ENCODE data around the gene OTUD5.

OTUD5 gene

DNA sequence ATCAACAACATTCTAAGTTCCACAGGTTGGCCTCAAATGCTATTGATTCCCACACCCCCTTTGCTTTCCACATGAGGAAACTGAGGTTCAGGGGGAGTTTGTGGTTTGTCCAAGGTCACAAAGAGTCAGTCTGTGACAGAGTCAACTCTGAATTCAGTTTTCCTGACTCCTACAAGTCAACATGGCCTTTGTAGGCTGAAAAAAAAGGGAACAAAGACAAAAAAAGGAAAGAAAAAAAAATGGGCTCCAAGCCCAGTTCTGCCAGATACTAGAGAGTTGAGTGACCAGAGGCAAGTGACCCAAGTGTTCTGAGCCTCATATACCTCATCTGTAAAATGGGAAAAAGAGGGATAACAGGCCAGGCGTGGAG lies 22.1 kb downstream of the OTUD5 start:
- peak; percentile 6 to 33 for DNase-seq

DNA sequence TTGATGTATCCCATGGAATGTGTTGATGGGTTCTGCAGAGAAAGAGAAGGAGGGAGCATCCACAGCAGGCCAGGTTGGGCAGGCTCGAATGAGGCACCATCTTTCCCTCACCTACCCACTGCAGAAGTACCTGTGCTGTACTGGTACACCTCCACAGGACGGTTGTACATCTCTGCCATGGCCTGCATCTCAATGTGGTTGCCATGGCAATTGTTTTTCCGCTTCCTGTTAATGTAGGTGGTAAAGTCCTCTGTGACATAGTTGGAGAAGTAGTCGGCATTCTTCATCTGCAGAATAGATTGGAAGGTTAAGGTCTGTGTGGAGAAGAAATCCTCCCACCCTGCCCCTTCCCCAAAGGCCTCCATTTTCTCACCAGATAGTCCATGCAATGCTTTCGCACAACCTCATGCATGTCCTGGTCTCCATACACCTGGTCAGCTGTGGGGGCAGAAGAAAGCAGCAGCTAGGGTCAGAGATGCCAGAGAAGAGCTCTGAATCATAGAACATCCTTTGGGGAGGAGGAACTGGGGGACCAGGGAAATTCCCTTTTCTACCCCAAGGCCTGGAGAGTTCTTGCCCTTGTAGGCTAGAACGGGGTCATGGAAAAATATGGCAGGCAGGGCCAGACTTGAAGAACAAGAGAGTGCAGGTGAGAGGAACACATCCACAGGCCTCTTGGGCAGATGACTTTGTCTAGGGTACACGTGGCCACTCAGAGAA lies 22.7 kb downstream of the OTUD5 start:
- DNase-seq: peak in 1 of 2 donors; percentile 15

- no peak for DNase-seq
Observed at GRCh38 chrX:48933757-48934156, 23.6 kb downstream of the OTUD5 start.

DNA sequence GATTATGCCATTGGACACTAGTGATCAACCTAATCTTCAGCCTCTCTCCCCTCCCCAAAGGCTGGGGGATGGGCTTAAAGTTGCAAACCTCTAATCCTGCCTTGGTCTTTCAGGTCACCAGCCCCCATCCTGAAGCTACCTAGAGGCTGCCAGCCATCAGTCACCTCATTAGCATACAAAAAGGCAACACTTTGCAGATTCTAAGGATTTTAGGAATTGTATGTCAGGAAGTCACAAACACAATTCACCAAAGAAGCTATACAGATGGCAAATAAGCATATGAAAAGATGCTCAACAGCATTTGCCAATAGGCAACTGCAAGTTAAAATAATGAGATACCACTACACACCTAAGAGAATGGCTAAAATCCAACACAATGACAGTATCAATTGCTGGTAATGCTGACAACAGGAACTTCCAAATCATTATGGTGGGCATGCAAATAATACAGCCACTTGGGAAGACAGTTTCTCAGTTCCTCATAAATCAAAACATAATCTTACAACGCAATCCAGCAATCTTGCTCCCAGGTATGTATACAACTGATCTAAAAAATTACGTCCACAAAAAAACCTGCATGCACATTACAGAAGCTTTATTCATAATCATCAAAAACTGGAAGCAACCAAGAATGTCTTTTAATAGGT lies 29.5 kb downstream of the OTUD5 start:
- no peak for DNase-seq

- DNase-seq: no peak
Observed at GRCh38 chrX:48927123-48927522, 30.3 kb downstream of the OTUD5 start.

DNA sequence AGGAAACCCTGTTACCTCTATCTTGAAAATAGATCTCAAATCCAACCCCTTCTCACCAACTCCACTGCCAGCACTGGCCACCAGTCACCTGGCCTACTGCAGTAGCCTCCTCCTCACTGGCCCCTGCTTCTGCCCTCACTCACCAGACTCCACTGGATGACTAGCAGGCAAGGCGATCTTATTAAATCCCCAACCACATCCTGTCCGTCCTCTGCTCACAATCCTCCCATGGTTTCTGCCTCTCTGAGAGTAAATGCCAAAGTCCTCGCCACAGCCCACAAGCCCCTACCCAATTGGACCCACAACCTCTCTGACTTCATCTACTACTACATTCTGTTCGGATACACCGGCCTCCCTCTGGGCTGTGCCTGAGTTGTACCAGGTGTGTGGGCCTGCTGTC lies 33.1 kb downstream of the OTUD5 start:
- no peak for DNase-seq

DNA sequence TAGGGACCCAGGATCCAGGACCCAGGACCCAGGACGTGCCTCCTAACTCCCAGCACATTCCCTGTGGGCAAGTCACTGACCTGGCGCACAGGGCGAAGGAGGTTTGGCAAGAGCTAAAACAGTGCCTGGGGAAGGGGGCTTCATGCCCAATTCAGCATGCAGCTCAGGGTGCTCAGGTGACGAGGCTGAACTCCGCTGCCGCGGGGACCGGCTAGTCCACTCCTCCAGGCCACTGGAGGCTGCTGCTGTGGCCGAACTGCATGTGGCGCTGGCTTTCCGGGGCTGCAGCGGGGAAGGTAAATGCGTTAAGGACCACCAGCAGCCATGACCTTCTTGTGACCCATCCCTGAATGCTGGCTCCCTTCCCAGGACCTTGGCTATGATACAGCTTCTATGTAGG lies 33.6 kb downstream of the OTUD5 start:
- DNase-seq: no peak

DNA sequence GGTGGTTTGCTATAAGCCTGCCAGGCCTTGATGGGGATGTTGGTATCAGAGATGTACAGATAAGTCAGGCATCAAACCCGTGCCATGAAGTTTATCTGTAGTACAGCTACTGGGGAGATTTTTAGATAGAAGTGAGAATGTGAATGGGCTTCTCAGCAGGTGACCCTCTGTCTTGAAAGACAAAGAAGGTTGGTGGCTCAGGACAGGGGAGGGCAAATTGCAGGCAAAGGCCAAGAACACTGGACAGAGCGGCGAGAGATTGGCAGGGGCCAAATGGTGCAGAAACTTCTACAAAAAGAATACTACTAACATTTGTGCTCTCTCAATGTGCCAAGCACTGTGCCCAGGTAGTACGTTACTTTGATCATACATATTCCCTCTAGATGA lies 36.7 kb downstream of the OTUD5 start:
- DNase-seq: no peak

GRCh38 chrX:48919947-48920717 lies 37.3 kb downstream of the OTUD5 start:
- DNase-seq: no peak

- no peak for DNase-seq
Observed at GRCh38 chrX:48919360-48919841, 38.0 kb downstream of the OTUD5 start.

DNA sequence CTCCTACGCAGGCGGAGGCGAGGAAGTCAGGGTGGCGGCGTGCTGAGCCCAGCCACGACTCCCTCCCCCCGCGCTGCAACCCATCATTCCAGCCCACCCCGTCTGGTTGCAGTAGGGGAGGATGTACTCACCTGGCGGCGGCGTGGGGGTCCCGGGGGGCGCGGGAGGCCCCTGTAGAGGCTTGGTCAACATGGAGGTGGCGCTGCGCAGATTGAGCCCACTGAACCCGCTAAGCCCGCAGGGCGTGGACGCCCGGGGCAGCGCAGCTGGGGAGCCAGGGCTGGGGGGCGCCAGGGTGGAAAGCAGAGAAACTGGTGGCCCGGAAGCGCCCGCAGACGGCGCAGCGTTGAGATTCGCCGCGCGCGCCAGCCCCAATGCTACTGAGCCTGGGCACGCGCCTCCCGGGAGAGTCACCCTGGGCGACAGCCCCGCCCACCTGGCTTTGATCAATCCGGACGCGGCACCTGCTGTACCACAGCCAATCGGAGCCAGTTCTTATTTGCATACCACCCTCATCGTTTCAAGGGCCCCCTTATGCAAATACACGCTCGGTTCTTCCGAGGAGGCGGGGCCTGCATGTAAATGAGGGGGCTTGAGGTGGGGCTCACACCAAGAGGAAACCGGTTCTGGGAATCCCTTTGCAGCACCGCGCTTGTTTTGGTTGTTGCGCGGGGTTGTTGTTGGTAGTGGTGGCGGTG lies 38.6 kb downstream of the OTUD5 start, which contains the start of gene PIM2:
TSS of gene PIM2 (minus strand) at position 382 of the 698 bp plus-strand sequence. CDS start at position 192, 190 bp downstream.
- DNase-seq: peak; percentile 84 to 90

DNA sequence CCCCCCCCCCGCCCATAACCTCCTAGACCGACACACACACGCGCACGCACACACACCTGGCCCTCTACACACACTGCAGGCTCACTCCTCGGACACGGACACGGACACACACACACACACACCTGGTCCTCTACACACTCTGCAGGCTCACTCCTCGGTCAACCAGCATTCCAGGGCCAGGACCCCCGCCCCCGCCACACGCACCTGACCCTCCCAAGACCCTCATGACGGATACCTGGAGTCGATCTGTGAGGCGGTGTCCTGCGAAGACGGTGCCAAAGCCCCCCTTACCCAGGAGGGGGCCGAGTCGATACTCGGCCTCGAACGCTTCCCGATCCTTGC lies 39.1 kb downstream of the OTUD5 start:
- peak in 1 of 2 donors; percentile 23 for DNase-seq

DNA sequence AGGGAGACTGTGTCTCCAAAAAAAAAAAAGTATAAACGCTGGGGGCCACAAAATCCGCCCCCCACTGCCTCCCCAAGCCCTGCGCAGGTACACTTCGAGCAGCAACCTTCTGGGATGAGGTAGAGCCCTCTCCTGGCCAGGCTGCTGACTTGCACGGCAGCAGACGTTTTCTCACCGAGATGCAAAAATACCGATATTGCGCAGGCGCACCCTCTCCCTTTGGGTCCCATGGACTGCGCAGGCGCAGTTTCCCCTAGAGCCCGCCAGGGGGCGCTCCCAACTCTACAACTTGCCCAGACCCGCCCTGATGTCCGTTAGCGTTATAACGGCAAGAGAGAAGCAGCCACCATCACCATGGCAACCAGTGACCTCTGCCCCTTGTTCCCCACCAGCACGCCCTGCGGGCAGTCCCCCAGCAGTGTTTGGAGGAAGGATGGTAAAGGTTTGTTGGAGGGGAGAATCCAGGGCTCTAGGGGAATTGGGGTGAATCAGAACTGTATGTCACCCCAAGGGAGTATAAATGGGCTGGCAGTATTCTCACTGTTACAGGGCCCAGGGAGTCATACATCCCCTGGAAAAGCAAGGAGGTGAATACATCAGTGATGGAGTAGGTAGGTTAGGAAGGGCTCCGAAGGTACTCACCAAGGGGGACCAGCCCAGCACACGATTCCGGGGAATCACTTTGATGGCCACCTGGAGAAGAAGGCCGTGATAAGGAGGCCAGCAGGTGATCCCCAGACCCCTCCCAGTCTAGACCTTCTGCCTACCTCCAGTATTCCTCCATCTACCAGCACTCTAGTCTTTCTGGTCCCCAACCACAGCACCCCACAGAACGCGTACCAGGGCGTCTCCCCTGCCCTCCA lies 40.0 kb downstream of the OTUD5 start:
- DNase-seq: peak; percentile 91 to 93

- DNase-seq: no peak
Observed at GRCh38 chrX:48914593-48915493, 42.6 kb downstream of the OTUD5 start.

- peak; percentile 23 to 35 for DNase-seq
Observed at GRCh38 chrX:48913605-48914366, 43.6 kb downstream of the OTUD5 start.

GRCh38 chrX:48911412-48912182 lies 45.8 kb downstream of the OTUD5 start, which contains the start of gene SLC35A2:
TSS of gene SLC35A2 (minus strand) at chrX:48911646. CDS start at chrX:48911636, 10 bp downstream.
- DNase-seq: peak; percentile 46 to 67

DNA sequence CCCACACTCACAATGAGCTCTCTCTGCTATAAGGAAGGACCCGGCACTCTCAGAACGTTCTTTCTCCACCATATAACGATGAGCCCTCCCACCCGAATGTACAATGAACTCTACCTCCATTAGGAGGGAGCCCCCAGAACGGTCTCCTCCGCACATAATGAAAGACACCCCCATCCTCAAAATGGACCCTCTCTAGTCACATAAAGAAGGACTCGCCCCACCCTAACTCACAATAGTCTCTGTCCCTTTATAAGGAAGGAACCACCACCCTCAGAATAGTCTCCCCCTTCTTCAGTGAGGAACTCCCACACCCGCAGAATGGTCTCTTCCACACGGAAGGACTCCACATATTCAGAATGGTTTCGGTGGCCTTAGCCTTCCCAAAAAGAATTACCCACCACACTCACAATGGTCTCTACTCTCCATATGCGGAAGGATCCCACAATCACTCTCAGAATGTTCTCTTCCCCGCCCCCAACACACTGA lies 46.4 kb downstream of the OTUD5 start:
- DNase-seq: peak; percentile 34 to 47

- no peak for DNase-seq
Observed at GRCh38 chrX:48909703-48910294, 47.6 kb downstream of the OTUD5 start.

All from inflammatory macrophage (primary cell).